GM12801 (cell line): ENCODE data around the gene ABCC1.

ENCODE experiments used
- TF ChIP-seq, protein P1 (sequence below): IDR thresholded peaks from one replicate; pipeline ENCODE4 v1.5.1; 2011; ENCODE audit warnings: control low read depth; ENCODE audit not compliant: insufficient read length; ENCODE audit errors: extremely low read depth

ABCC1 gene

DNA sequence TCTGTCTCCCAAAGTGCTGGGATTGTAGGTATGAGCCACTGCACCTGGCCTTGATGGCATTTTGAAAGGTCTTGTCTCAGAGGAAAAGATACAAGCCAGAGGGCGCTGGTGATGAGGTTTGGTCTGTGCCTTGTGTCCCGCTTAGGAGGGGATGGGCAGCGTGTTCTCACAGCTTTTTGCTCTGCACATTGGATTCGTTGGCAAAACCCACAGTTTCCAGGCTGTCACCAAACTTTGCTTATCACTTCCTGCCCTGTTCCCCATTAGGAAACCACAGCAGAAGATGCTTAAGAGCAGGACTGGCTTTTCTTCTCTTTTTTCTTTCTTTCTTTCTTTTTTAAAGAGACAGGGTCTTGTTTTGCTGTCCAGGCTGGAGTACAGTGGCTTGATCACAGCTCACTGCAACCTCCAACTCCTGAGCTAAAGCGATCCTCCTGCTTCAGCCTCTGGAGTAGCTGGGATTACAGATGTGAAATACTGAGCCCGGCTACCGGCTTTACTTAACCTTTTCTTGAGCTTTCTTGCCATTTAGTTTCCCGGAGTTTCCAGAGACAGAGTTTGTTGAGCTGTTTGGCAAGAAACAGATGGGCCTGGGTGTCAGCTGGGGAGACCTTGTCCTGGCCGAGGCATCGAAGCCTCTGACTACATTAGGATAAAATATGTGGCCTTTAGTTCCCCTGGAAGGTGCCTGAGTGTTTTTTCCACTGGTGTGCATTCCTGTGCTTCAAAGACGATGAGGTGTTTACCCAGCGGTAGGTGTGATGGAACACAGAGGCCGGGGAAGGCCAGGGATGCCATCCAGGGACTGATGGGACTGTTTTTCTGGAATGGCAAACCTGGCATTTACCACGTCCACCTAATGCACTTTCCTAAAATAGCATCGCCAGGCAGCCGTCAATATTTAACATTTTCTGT lies 112.9 kb downstream of the ABCC1 start:
- TF ChIP-seq, protein P1, sequence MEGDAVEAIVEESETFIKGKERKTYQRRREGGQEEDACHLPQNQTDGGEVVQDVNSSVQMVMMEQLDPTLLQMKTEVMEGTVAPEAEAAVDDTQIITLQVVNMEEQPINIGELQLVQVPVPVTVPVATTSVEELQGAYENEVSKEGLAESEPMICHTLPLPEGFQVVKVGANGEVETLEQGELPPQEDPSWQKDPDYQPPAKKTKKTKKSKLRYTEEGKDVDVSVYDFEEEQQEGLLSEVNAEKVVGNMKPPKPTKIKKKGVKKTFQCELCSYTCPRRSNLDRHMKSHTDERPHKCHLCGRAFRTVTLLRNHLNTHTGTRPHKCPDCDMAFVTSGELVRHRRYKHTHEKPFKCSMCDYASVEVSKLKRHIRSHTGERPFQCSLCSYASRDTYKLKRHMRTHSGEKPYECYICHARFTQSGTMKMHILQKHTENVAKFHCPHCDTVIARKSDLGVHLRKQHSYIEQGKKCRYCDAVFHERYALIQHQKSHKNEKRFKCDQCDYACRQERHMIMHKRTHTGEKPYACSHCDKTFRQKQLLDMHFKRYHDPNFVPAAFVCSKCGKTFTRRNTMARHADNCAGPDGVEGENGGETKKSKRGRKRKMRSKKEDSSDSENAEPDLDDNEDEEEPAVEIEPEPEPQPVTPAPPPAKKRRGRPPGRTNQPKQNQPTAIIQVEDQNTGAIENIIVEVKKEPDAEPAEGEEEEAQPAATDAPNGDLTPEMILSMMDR: no peak

DNA sequence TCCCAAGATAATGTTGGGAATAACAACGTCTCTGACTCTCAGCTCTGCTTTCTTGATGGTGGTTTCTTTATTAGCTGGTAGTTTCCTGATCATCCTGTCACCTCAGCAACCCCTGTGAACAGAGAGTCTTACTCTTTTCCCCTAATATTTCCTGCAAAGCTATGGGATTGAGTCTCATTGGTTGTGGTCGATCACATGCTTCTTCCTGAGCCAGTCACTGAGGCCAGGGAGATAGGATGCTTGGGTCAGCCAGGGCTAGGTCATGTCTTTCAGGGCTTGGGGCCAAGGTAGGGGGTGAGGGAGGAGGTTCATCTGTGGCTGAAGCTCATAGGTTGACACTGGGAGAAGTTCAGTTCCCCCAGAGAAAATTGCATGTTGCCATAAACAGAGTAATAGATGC lies 114.3 kb downstream of the ABCC1 start:
- TF ChIP-seq, protein P1: no peak

DNA sequence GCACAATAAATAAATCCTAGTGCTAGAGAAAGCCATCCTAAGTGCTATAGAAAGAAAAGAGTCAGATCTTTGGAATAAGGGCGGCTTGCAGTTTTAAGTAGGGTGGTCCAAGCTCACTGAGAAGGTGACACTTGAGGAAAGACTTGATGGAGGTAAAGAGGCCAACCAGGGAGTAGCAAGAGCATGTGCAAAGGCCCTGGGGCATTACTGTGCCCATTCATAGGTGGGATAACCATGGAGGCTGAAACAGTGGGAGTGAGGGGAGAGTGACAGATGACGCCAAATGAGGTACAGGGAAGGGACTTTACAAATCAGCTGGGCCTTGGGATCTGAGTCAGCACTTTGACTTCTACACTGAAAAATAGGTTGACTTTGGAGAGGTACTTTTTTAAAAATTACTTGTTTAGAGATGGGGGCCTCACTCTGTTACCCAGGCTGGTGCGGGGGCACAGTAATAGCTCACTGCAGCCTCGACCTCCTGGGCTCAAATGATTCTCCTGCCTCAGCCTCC lies 115.5 kb downstream of the ABCC1 start:
- TF ChIP-seq, protein P1: no peak

DNA sequence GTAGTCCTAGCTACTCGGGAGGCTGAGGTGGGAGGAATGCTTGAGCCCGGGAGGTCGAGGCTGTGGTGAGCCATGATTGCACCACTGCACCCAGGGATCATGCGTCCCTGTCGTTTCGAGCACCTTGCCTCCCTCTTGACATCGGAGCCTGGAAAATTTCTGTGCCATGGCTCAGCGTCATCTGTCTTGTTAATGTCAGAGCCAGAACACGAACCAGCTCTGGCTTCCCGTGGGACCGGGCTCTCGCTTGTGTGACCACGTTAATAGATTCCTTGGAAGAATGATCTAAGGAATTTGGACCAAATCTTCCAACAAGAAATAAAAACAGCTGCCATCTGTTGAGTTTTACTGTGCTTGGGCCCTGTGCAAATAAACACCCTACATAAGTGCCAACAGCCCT lies 117.7 kb downstream of the ABCC1 start:
- TF ChIP-seq, protein P1: no peak

DNA sequence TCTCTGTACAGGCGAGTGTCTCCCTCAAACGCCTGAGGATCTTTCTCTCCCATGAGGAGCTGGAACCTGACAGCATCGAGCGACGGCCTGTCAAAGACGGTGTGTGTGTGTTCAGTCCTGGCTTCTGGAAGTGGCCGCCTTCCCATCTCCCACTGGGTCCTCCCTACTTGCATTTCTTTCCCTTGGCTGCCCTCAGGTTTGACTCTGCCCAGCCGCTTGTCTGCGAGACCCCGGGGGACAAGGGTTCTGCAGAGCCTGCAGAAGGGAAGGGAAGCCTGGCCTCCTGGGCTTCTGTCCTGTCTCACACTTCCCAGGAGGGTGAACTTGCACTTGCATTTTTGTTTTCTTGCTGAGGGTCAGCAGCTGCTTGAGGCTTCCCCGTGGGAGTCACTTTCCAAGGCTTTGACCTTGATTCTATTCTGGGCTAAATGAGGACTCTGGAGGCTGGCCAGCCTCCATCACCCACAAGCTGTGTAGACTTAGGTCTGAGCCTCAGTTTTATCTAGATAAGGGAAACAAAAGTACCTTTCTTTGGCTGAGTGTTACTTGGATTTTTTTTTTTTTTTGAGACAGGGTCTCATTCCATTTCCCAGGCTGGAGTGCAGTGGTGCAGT lies 122.3 kb downstream of the ABCC1 start:
- TF ChIP-seq, protein P1: no peak

DNA sequence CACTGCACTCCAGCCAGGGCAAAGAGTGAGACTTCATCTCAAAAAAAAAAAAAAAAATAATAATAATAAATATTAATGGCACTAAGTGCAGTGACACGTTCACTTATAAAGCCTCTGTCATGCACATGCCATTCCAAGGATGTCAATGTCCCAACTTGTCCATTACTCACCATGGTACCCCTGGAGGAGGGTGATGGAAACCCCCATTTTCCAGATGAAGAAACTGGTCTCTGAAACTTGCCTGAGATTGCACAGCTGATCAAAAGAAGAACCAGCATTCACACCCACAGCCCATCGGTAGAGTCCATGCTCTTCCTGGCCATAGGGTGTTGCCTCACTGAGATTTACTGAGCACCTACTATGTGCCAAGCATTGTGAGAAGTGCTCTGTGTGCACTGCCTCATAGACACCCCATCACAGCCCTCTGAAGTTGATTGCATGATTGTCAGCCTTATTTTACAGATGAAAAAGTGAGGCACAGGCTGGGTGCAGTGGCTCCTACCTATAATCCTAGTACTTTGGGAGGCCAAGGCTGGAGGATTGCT lies 123.7 kb downstream of the ABCC1 start:
- TF ChIP-seq, protein P1: no peak
